Gastrocnemius medialis (tissue), 4 donors: ENCODE results near the gene FREM2.

Experiments used
- POLR2A ChIP-seq, 2 donors: fragments of 450-650 bp; IDR thresholded peaks; one replicate each; pipeline ENCODE4 v1.6.1; 2017; ENCODE audit warnings: antibody characterized with exemption in 2 of 2, mild to moderate bottlenecking in 2 of 2, moderate library complexity in 2 of 2
- TF ChIP-seq, protein P1 (sequence below), 5 experiments: fragments of 450-650 bp in 3 of 5; fragments of 200-600 bp in 2 of 5; sonication (generic) in 2 of 5; IDR thresholded peaks in 4 of 5; conservative IDR thresholded peaks in 1 of 5; 1 replicate in 4 of 5; 2 replicates in 1 of 5; pipeline ENCODE4 v1.5.1; 2016 to 2019; ENCODE audit warnings: antibody characterized with exemption in 5 of 5, mild to moderate bottlenecking in 3 of 5, moderate library complexity in 3 of 5

DNA sequence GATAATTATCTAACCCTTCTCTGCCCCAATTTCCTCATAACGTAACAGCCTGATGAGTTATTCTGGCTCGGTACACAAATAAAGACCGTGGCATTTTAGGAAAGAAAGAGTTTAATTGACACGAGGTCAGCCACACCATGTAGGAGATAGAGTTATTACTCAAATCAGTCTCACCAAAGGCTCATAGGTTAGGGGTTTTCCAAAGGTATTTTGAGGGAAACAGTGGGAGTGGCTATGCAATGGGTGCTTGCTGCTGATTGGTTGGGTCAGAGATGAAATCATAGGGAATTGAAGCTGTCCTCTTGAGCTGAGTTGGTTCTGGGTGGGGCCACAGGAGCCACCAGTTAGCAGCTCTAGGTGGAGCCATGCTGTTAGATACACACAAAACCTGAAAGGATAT lies 137.5 kb downstream of the FREM2 start:
- TF ChIP-seq, protein P1, sequence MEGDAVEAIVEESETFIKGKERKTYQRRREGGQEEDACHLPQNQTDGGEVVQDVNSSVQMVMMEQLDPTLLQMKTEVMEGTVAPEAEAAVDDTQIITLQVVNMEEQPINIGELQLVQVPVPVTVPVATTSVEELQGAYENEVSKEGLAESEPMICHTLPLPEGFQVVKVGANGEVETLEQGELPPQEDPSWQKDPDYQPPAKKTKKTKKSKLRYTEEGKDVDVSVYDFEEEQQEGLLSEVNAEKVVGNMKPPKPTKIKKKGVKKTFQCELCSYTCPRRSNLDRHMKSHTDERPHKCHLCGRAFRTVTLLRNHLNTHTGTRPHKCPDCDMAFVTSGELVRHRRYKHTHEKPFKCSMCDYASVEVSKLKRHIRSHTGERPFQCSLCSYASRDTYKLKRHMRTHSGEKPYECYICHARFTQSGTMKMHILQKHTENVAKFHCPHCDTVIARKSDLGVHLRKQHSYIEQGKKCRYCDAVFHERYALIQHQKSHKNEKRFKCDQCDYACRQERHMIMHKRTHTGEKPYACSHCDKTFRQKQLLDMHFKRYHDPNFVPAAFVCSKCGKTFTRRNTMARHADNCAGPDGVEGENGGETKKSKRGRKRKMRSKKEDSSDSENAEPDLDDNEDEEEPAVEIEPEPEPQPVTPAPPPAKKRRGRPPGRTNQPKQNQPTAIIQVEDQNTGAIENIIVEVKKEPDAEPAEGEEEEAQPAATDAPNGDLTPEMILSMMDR (IDR thresholded peaks at IDR 0.05 in 4 of 5, conservative IDR thresholded peaks at IDR 0.05 in 1 of 5): no peak
- no peak for TF ChIP-seq POLR2A (IDR thresholded peaks at IDR 0.05)
